Kidney epithelial cell (primary cell): ENCODE data around the gene MT1H. TPM values are rescaled to one million over a fixed set of nuclear protein-coding genes. Genes with fewer than 3 reads are reported as not detected.
A peak's percentile ranks its signal among the peaks of the same experiment; 100 is the strongest.
"Not testable (repeated sequence)": the region's sequence is repeated elsewhere in the genome, so short reads cannot be mapped to it uniquely, and the experiment has no call there.

ENCODE experiments used
- DNase-seq: peaks from one replicate; pipeline ENCODE4 v3.0.0-alpha.2; 2010; ENCODE audit warnings: low read depth
- H3K27me3 ChIP-seq: 2 replicates; pipeline ENCODE4 v1.6.0; 2011; ENCODE audit warnings: low read length; ENCODE audit not compliant: control insufficient read depth, insufficient read depth
- H3K36me3 ChIP-seq: 2 replicates; pipeline ENCODE4 v1.5.1; 2011; ENCODE audit warnings: low read length; ENCODE audit not compliant: control insufficient read depth, insufficient read depth
- H3K4me3 ChIP-seq: 2 replicates; pipeline ENCODE4 v1.5.1; 2011; ENCODE audit warnings: low read depth, mild to moderate bottlenecking, control low read depth, low read length
- total RNA-seq: library from RNA; depleted of rRNA; stranded (reverse); fragments of >200 nt; gene quantifications from 2 replicates; pipeline ENCODE4 v1.2.3, GENCODE V29; 2015
- TF ChIP-seq, protein P1 (sequence below): IDR thresholded peaks from 2 replicates; pipeline ENCODE4 v1.5.1; 2011; ENCODE audit warnings: mild to moderate bottlenecking, moderate library complexity, low read length, control low read depth, inconsistent platforms; ENCODE audit not compliant: insufficient read depth, poor library complexity, severe bottlenecking

Gene MT1H
- total RNA-seq, result not detected in 2 replicates

- Histone ChIP-seq H3K4me3 (no peak within 1 kb of the TSS), H3K27me3 (peaks cover 46% of the 10 kb centered on the region), H3K36me3 (no peaks in the 10 kb centered on the region)
- TF ChIP-seq, protein P1, sequence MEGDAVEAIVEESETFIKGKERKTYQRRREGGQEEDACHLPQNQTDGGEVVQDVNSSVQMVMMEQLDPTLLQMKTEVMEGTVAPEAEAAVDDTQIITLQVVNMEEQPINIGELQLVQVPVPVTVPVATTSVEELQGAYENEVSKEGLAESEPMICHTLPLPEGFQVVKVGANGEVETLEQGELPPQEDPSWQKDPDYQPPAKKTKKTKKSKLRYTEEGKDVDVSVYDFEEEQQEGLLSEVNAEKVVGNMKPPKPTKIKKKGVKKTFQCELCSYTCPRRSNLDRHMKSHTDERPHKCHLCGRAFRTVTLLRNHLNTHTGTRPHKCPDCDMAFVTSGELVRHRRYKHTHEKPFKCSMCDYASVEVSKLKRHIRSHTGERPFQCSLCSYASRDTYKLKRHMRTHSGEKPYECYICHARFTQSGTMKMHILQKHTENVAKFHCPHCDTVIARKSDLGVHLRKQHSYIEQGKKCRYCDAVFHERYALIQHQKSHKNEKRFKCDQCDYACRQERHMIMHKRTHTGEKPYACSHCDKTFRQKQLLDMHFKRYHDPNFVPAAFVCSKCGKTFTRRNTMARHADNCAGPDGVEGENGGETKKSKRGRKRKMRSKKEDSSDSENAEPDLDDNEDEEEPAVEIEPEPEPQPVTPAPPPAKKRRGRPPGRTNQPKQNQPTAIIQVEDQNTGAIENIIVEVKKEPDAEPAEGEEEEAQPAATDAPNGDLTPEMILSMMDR, result no peak
- no peak for DNase-seq
Measured at GRCh38 chr16:56669005-56669839, at the start of gene MT1H. MT1H (plus strand) TSS chr16:56669814; CDS start chr16:56669885, 71 bp downstream.

GRCh38 chr16:56620339-56620897 is 49.2 kb upstream of the MT1H start:
- TF ChIP-seq, protein P1, result no peak
- no peak overlapping the region for H3K4me3 ChIP-seq
- no peak for DNase-seq
- H3K36me3 ChIP-seq, result no peaks in the 10 kb centered on the region
- no peaks in the 10 kb centered on the region for H3K27me3 ChIP-seq

- H3K36me3 ChIP-seq, H3K27me3 ChIP-seq, H3K4me3 ChIP-seq, DNase-seq: not testable (repeated sequence)
Measured at GRCh38 chr16:56621665-56622445, 47.8 kb upstream of the MT1H start.

- DNase-seq, H3K36me3 ChIP-seq, H3K27me3 ChIP-seq, H3K4me3 ChIP-seq: not testable (repeated sequence)
Measured at GRCh38 chr16:56623184-56623583, 46.4 kb upstream of the MT1H start.

DNA sequence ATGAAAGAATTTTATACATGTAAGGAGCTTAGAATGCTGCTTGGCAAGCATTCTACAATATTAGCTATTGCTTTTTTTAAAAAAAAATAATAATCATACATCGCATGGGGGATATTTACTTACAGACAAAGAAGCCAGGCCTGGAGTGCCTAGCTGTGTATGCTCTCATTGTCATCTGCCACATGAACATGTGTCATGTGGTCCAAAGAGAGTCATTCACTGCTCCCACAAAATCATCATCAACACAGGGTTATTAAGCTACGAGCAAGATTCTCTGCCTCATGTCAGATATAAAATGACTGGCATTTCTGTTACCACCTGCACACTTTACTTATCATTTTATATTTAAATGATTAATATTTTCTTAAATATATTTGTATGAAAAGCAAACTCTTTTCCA is 46.0 kb upstream of the MT1H start:
- TF ChIP-seq, protein P1, result no peak
- Histone ChIP-seq H3K27me3 (no peaks in the 10 kb centered on the region), H3K4me3 (no peak overlapping the region), H3K36me3 (no peaks in the 10 kb centered on the region)
- no peak for DNase-seq

GRCh38 chr16:56625140-56625942 is 44.3 kb upstream of the MT1H start, which contains the start of gene MT1E:
MT1E (plus strand) TSS chr16:56625781; CDS start chr16:56625852, 71 bp downstream.
- Histone ChIP-seq H3K27me3 (no peaks in the 10 kb centered on the region), H3K36me3 (no peaks in the 10 kb centered on the region), H3K4me3 (peak within 1 kb of the TSS; percentile 60)
- DNase-seq, result no peak
- TF ChIP-seq, protein P1, result no peak
